Suprapubic skin (tissue), 4 donors: ENCODE data around the gene ZGLP1.
A peak's percentile ranks its signal among the peaks of the same experiment; 100 is the strongest.

Experiments
- EP300 ChIP-seq: sonication (generic); formaldehyde crosslinking; IDR thresholded peaks from one replicate; pipeline ENCODE4 v1.6.1; 2017; ENCODE audit warnings: antibody characterized with exemption
- POLR2A ChIP-seq, 2 donors: fragments of 450-650 bp; IDR thresholded peaks; one replicate each; pipeline ENCODE4 v1.6.1; 2017; ENCODE audit warnings: antibody characterized with exemption in 2 of 2, mild to moderate bottlenecking in 2 of 2, moderate library complexity in 2 of 2
- POLR2AphosphoS5 ChIP-seq, 3 donors: sonication (generic); formaldehyde crosslinking; IDR thresholded peaks; one replicate each; pipeline ENCODE4 v1.6.1; 2017; ENCODE audit warnings: antibody characterized with exemption in 3 of 3
- TF ChIP-seq, protein P1 (sequence below), 2 donors: fragments of 200-600 bp in 1 of 2; fragments of 450-650 bp in 1 of 2; sonication (generic) in 1 of 2; IDR thresholded peaks; one replicate each; pipeline ENCODE4 v1.5.1; 2016 to 2019; ENCODE audit warnings: antibody characterized with exemption in 2 of 2, mild to moderate bottlenecking in 1 of 2, moderate library complexity in 1 of 2

DNA sequence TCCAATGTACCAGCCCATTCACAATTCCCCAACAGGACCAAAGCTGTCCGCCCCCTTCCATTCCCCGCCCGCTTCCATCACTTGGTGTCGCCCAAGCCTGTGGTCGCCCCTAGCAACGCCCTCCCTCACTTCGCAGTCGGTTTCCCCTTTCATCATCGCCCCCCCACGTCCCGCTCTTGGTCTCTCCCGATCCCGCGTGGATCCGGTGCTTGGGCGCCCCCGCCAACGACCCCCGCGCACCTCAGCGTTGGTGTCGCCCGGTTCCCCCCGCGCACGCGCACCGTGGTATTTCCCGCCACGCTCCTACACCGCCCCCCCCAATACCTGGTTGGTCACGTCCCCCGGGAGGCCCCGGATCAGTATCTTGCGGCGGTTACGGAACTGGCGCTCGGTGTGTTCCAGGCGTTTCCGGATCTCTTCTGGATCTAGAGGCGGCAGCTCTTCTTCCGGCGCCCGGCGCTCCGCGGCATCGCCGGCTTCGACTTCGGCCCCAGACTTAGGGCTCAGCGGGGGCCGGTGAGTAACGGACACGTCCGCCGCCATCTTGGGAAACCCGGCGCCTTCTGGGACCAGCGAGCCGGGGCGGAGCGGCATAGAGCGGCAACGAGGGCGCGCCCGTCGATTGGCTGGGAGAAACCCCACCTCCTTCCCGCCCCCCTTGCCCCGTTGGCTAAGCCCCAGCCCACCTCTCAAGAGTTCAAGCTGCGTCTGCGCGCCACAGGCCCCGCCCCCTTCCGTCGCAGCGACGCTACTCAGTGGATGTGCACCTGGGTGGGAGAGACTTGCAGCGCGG is 23.5 kb upstream of the ZGLP1 start, which contains the start of gene RAVER1:
- TF ChIP-seq, protein P1, sequence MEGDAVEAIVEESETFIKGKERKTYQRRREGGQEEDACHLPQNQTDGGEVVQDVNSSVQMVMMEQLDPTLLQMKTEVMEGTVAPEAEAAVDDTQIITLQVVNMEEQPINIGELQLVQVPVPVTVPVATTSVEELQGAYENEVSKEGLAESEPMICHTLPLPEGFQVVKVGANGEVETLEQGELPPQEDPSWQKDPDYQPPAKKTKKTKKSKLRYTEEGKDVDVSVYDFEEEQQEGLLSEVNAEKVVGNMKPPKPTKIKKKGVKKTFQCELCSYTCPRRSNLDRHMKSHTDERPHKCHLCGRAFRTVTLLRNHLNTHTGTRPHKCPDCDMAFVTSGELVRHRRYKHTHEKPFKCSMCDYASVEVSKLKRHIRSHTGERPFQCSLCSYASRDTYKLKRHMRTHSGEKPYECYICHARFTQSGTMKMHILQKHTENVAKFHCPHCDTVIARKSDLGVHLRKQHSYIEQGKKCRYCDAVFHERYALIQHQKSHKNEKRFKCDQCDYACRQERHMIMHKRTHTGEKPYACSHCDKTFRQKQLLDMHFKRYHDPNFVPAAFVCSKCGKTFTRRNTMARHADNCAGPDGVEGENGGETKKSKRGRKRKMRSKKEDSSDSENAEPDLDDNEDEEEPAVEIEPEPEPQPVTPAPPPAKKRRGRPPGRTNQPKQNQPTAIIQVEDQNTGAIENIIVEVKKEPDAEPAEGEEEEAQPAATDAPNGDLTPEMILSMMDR (IDR thresholded peaks at IDR 0.05), result no peak
- TF ChIP-seq EP300 (no peak), POLR2AphosphoS5 (IDR thresholded peaks at IDR 0.05) (peak in 1 of 3 donors; percentile 23), POLR2A (IDR thresholded peaks at IDR 0.05) (peak in 1 of 2 donors; percentile 45)
